GM23338 (cell line): ENCODE data around the gene NEDD4. TPM values are rescaled to one million over a fixed set of nuclear protein-coding genes. Genes with fewer than 3 reads are reported as not detected.

Experiments used
- ATAC-seq: fragments of 200-7000 bp; cut with Tn5 transposase; 3 replicates; pipeline ENCODE4 v1.9.1; 2020
- DNase-seq: peaks from one replicate; pipeline ENCODE4 v3.0.0-alpha.2; 2015; ENCODE audit warnings: low spot score
- H2AFZ ChIP-seq: fragments of 200-600 bp; sonication (generic); 2 replicates; pipeline ENCODE4 v1.8.0; 2016; ENCODE audit warnings: antibody characterized with exemption, mild to moderate bottlenecking, moderate library complexity
- H3F3A ChIP-seq: fragments of 200-600 bp; sonication (generic); replicated peaks from 2 replicates; pipeline ENCODE4 v1.8.0; 2017; ENCODE audit warnings: antibody characterized with exemption, mixed run types, low read depth
- H3K27ac ChIP-seq: fragments of 200-600 bp; sonication (generic); 2 replicates; pipeline ENCODE4 v1.6.1; 2016; ENCODE audit warnings: low read depth
- H3K27me3 ChIP-seq: fragments of 200-600 bp; sonication (generic); 2 replicates; pipeline ENCODE4 v1.8.0; 2016; ENCODE audit warnings: mild to moderate bottlenecking, mixed run types, moderate library complexity; ENCODE audit not compliant: insufficient read depth
- H3K36me3 ChIP-seq: fragments of 200-600 bp; sonication (generic); 2 replicates; pipeline ENCODE4 v1.8.0; 2016; ENCODE audit warnings: mild to moderate bottlenecking; ENCODE audit not compliant: insufficient read depth
- H3K4me1 ChIP-seq: fragments of 200-600 bp; sonication (generic); 2 replicates; pipeline ENCODE4 v1.8.0; 2016; ENCODE audit warnings: mild to moderate bottlenecking, moderate library complexity; ENCODE audit not compliant: insufficient read depth
- H3K4me2 ChIP-seq: fragments of 200-600 bp; sonication (generic); 2 replicates; pipeline ENCODE4 v1.7.1; 2017; ENCODE audit warnings: mixed run types
- H3K4me3 ChIP-seq: fragments of 200-600 bp; sonication (generic); 2 replicates; pipeline ENCODE4 v1.6.1; 2016; ENCODE audit warnings: mixed run types
- H3K79me2 ChIP-seq: fragments of 200-600 bp; sonication (generic); replicated peaks from 2 replicates; pipeline ENCODE4 v1.8.0; 2017; ENCODE audit warnings: mild to moderate bottlenecking; ENCODE audit not compliant: insufficient read depth
- H3K9me2 ChIP-seq: fragments of 200-600 bp; sonication (generic); 2 replicates; pipeline ENCODE4 v1.8.0; 2017; ENCODE audit not compliant: insufficient read depth
- H4K20me1 ChIP-seq: fragments of 200-600 bp; sonication (generic); replicated peaks from 2 replicates; pipeline ENCODE4 v1.8.0; 2017; ENCODE audit warnings: mild to moderate bottlenecking; ENCODE audit not compliant: insufficient read depth
- H3K27ac Mint-ChIP-seq: 2 replicates; pipeline ENCODE4 v1.8.0; 2020; ENCODE audit warnings: inconsistent platforms, mild to moderate bottlenecking, moderate library complexity, mixed read lengths
- H3K27me3 Mint-ChIP-seq: 3 replicates; pipeline ENCODE4 v1.8.0; 2022; ENCODE audit warnings: low read depth, mild to moderate bottlenecking, moderate library complexity, mixed read lengths, inconsistent platforms; ENCODE audit not compliant: insufficient read depth, poor library complexity
- H3K36me3 Mint-ChIP-seq: 3 replicates; pipeline ENCODE4 v1.8.0; 2021; ENCODE audit warnings: low read depth, mild to moderate bottlenecking, inconsistent platforms, moderate library complexity, mixed read lengths
- H3K4me1 Mint-ChIP-seq: 3 replicates; pipeline ENCODE4 v1.8.0; 2020; ENCODE audit warnings: mild to moderate bottlenecking, inconsistent platforms, mixed read lengths
- H3K4me3 Mint-ChIP-seq: 3 replicates; pipeline ENCODE4 v1.8.0; 2021; ENCODE audit warnings: moderate library complexity, mild to moderate bottlenecking, inconsistent platforms, mixed read lengths
- H3K9me3 Mint-ChIP-seq: 3 replicates; pipeline ENCODE4 v1.8.0; 2020; ENCODE audit warnings: moderate library complexity, mild to moderate bottlenecking, inconsistent platforms, mixed read lengths
- ETS1 ChIP-seq: IDR thresholded peaks from 2 replicates; pipeline ENCODE4 v1.6.1; 2016; ENCODE audit warnings: antibody characterized with exemption
- JUNB ChIP-seq: IDR thresholded peaks from one replicate; pipeline ENCODE4 v1.6.1; 2016; ENCODE audit warnings: antibody characterized with exemption; ENCODE audit not compliant: unreplicated experiment
- NANOG ChIP-seq: IDR thresholded peaks from 2 replicates; pipeline ENCODE4 v1.6.1; 2016; ENCODE audit warnings: antibody characterized with exemption, borderline replicate concordance
- REST ChIP-seq: IDR thresholded peaks from one replicate; pipeline ENCODE4 v1.6.1; 2018; ENCODE audit warnings: antibody characterized with exemption; ENCODE audit not compliant: unreplicated experiment
- STAT1 ChIP-seq: IDR thresholded peaks from one replicate; pipeline ENCODE4 v1.6.1; 2016; ENCODE audit warnings: antibody characterized with exemption; ENCODE audit not compliant: unreplicated experiment
- ZNF114 ChIP-seq: fragments of 250-450 bp; sonication (Bioruptor Pico); IDR thresholded peaks from 2 replicates; pipeline ENCODE4 v1.5.0; 2020; ENCODE audit warnings: mild to moderate bottlenecking, moderate library complexity
- ZNF462 ChIP-seq: fragments of 250-450 bp; sonication (Bioruptor Pico); IDR thresholded peaks from 2 replicates; pipeline ENCODE4 v1.5.0; 2020; ENCODE audit warnings: mild to moderate bottlenecking, moderate library complexity
- polyA plus RNA-seq: library from polyadenylated mRNA; unstranded; fragments of >200 nt; fragmentation: Nextera tagmentation; extraction: Ambion mirVana; gene quantifications from 2 replicates; pipeline ENCODE4 v1.2.1, GENCODE V29; 2016
- total RNA-seq: library from RNA; depleted of rRNA; stranded (reverse); fragments of >200 nt; shearing (Covaris generic); gene quantifications from 2 replicates; pipeline ENCODE4 v1.2.3, GENCODE V29; 2014

The NEDD4 gene
- total and polyA plus RNA-seq, 2 experiments from 2014 or later, result 2.1 to 7.2 TPM

- Histone ChIP-seq H3K9me2 (no peaks in the 10 kb centered on the region), H3K36me3 (no peaks in the 10 kb centered on the region), H3K4me1 (peaks cover 14% of the 10 kb centered on the region), H3K79me2 (no peaks in the 10 kb centered on the region), H3K27me3 (peaks cover 29% of the 10 kb centered on the region), H4K20me1 (no peaks in the 10 kb centered on the region; the same call in 1 of the 2 replicates), H3F3A (peaks cover 7% of the 10 kb centered on the region; the same call in 1 of the 2 replicates), H3K4me2 (peak overlapping the region; percentile 79), H3K4me3 (peak overlapping the region; percentile 85), H2AFZ (peak overlapping the region; percentile 83), H3K27ac (no peak overlapping the region)
- Mint-ChIP-seq H3K9me3 (no peaks in the 10 kb centered on the region), H3K4me3 (peak overlapping the region; percentile 84), H3K36me3 (0 out of 3 replicates have a peak, but pooled peaks cover 2% of the 10 kb centered on the region), H3K27me3 (peaks cover 14% of the 10 kb centered on the region), H3K4me1 (peaks cover 20% of the 10 kb centered on the region), H3K27ac (no peak overlapping the region)
- TF ChIP-seq NANOG, result no peak
- no peak for TF ChIP-seq JUNB
- no peak for TF ChIP-seq ETS1
- no peak for TF ChIP-seq ZNF462 (CRISPR knock-in tag)
- no peak for TF ChIP-seq ZNF114
- no peak for TF ChIP-seq STAT1
- no peak for TF ChIP-seq REST
- no peak for DNase-seq
- ATAC-seq, result no peak
These were observed 1.3 kb downstream of the NEDD4 start for GRCh38 chr15:55991802-55992768.
